ENCODE data around the gene JMJD4.

Gene JMJD4, protein sequence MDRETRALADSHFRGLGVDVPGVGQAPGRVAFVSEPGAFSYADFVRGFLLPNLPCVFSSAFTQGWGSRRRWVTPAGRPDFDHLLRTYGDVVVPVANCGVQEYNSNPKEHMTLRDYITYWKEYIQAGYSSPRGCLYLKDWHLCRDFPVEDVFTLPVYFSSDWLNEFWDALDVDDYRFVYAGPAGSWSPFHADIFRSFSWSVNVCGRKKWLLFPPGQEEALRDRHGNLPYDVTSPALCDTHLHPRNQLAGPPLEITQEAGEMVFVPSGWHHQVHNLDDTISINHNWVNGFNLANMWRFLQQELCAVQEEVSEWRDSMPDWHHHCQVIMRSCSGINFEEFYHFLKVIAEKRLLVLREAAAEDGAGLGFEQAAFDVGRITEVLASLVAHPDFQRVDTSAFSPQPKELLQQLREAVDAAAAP

DNA sequence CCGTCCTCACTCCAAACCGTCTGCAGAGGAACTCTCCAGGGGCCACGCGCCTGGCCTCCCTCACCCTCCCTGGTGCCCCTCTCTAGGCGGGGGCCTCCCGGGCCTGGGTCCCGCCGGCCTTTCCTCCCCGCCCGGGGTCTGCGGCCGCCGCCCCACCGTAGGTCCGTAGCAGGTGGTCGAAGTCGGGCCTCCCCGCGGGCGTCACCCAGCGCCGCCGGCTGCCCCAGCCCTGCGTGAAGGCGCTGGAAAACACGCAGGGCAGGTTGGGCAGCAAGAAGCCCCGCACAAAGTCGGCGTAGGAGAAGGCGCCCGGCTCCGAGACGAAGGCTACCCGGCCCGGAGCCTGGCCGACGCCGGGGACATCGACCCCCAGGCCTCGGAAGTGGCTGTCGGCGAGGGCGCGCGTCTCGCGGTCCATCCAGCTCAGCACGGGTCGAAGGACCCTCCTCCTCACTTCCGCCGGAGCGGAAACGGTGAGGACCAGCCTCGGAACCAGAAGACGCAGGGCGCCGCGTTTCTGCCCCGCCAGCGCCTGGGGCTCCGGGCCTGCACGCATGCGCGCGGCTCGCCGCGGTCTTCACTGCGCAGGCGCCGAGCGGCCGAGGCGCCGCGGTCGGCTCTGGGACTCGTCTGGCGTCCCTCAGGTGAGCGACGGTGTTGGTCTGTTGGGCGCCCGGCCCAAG is at the start of gene JMJD4, which contains the start of gene SNAP47:
Gene JMJD4 (minus strand): TSS at position 447 of the 683 bp plus-strand sequence. CDS start 29 bp downstream, at position 418.
Gene SNAP47 (plus strand): TSS at position 580 of the 683 bp plus-strand sequence. CDS start 12,302 bp downstream, outside the sequence.
- DNase-seq (ENCODE audit: low read depth): peak; percentile 55

GRCh38 chr1:227782226-227782625 is 47.1 kb upstream of the JMJD4 start:
- DNase-seq (ENCODE audit: low read depth): no peak

GRCh38 chr1:227781314-227781930 is 46.3 kb upstream of the JMJD4 start:
- no peak for DNase-seq (ENCODE audit: low read depth)

DNA sequence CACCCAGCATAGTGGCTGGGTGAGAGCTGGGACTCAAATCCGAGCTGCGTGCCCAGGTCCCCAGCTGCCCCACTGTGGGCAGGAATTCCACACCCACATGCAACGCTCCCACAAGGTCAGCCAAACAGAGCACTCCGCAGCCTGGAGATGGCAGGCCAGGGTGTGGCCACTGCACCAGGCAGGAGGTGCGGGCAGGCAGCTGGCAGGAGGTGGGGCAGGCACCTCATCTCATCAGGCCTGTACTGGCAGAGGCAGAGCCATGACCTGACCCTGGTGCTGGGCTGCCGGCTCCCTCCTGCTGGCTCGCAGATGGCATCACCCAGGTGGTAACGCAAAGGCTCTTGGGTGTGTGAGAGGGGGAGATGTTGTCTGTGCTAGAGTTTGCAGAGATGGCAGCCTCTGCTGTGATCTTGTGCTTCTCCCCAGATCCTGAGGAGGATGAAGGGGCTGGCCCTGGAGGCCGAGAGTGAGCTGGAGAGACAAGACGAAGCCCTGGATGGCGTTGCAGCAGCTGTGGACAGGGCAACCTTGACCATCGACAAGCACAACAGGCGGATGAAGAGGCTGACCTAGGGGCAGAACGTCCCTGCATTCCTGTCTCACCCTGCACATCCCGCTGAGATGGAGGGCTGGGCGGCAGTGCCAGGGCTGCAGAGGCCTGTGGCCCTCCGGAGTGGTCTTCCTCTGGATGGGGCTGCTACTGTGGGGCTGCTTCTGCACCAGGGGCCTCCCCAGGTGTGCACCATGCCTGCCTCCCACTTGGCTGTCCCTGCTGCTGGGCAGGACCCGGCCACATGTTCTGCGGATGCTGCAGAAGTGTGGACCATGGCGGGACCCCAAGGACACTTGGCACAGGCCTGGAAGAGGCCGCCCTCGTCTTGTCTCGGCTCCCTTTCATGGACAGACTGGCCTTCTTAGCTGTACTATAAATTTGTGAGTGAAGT is 45.3 kb upstream of the JMJD4 start:
- no peak for DNase-seq (ENCODE audit: low read depth)

- DNase-seq (ENCODE audit: low read depth): no peak
These were observed 44.6 kb upstream of the JMJD4 start for GRCh38 chr1:227779685-227780084.

- no peak for DNase-seq (ENCODE audit: low read depth)
These were observed 43.9 kb upstream of the JMJD4 start for GRCh38 chr1:227779021-227779441.

DNA sequence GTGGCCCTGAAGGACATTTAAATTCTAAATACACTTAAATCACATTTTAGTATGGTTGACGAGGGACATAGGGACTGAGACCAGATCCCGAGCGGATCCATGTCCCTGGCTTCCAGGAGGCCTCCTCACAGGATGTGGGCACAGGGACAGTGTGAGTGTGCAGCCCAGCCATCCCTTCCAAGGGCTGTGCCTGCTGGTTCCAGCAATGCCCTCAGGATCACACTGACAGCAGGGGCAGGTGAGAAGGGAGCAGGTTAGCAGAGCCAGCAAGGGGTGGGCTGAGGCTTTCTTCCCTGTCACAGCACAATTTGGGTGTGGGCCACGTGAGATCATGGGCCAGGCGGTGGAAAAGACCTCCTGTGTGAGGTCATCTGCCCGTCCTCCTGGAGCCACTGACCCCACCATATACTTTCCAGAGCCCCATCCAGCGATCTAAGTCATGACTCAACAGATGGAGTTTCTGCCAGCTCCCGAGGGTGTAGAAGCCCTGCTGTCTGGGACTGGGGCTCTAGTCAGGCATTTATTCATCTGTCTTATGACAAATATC is 43.4 kb upstream of the JMJD4 start:
- no peak for DNase-seq (ENCODE audit: low read depth)

DNA sequence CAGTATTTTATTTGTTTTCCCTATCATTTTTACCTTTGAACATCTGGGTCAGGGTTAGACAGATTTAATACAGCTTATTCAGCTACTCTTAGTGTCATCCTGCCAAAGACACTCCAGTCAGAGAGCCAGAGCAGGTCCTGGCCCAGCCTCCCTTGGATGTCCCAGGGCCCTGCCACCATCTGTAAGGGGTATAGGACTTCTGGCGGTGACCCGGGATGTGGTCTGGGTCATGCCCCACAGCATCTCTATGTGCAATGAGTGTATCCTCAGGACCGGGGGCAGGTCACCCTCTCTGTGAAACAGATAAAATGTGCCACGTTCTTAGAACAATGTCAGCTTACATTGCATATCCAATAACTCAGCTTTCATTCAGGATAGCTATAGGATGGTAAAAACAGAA is 42.5 kb upstream of the JMJD4 start:
- no peak for DNase-seq (ENCODE audit: low read depth)

DNA sequence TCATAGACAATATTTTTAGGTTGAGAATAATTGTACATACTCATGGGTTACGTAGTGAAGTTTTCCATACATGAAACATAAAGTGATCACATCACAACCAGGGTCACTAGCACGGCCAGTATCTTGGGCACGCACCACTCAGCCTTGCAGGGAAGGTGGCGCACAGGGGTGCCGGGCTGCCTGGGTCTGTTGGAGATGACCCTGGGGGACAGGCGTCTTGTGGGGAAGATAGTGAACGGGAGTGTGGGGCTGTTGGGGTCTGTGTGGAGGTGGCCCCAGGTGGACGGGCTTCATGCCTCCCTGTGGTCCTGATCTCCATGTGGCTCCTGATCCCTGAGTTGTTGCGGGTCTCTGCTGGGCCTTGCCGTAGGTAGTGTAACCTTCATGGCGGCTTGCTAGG is 42.1 kb upstream of the JMJD4 start:
- DNase-seq (ENCODE audit: low read depth): no peak

- no peak for DNase-seq (ENCODE audit: low read depth)
These were observed 41.2 kb upstream of the JMJD4 start for GRCh38 chr1:227776331-227776771.

DNA sequence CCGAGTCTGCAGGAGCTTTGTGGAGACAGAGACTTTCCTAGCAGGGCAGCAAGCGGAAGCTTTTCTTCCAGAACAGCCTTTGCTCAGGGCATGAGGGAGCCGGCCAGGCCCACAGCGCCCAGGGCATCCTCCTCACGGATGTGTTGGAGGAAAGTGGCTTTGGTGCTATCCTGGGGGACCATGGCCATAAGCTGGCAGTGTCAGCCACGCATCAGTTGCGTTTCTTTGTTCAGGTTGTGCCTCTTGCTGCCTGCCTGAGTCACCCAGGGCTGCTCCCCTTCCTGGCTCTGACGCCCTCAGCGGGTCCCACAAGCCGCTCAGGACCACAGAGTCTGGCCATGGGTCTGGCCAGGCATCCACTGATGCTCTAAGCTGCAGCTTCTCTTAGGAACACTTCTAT is 40.7 kb upstream of the JMJD4 start:
- DNase-seq (ENCODE audit: low read depth): no peak

DNA sequence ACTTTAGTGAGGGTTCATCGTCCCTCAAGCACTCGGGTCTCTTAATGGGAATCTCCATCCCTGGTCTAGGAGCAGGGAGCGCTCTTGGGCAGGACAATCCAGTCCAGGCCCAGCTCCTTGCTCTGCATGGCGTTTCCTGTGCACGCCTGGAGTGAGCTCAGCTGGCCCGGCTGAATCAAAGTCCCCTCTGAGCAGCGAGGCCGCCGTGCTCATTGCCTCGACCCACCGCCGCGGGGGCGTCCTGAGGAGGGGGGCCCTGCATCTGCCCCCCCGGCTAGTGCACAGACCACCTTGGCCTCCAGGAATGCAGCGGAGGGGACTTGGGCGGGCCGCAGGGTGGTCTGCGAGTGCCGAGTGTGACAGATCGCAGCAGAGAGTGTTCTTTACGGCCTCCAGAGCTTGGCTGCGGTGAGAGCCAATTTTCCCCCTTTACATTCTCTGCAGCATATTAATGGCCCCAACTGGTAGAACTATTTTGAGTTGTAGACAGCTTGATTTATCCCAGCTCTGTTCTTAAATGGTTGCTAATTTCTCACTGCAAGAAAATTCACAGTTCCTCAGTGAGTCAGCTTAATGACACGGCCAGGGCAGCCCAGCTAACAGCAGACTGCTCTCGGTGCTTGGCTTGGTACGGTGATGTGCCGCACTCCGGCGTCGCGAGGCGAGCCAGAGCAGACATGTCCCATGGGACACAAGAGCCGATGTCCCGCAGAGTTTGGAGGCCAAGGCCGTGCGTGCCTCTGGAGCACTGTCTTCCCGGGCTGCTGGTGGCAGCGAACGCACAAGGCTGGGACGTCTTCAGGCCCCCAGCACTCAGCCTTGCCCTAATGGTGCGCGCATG is 39.9 kb upstream of the JMJD4 start:
- no peak for DNase-seq (ENCODE audit: low read depth)

DNA sequence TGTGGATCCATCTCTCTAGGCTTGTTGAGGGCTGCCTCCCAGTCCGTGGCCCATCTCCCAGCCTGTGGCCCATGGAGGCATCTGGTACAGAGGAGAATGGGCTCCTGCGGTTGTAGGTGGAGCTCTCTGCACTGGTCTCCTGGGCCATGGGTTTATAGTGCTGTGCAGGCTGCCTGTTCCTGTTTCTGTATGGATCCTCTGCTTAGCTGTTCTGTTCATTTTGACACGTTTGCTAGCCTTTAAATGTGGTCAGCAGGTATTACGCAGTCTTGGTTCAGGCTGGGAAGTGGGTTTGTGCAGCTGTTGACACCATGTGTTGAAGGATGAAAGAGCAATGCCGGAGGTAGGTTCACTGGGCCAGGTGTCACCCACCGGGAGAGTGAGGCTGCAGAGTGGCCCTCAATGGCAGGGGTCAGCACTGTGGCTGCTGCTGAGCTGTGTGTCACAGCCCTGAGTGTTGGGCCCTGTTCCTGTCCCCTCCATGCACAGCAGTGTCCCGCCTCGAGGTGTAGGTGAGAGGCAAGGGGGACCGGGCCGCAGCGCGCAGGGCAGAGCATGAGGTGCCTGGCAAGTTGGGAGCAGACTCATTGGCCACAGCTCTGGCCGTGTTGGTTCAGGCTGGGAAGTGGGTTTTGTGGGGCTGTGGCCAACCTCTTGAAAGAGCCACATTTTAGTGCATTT is 39.1 kb upstream of the JMJD4 start:
- DNase-seq (ENCODE audit: low read depth): no peak

DNA sequence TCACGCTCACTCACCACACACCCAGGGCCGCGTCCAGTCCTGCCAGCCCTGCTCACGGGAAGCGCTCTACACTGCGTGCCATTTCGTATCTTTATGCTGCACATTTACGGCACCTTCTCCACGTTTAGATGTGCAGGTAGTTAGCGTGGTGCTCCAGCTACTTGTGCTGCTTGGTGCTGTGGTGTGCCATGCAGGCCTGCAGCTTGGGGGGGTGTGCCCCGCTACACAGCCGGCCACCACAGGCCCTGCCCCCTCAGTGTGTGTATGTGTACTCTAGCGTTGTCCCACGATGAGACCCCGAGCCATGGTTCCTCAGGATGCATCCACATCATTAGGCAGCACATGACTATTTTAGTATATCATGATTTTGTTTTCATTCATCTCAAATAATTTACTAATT is 38.5 kb upstream of the JMJD4 start:
- DNase-seq (ENCODE audit: low read depth): no peak

- no peak for DNase-seq (ENCODE audit: low read depth)
These were observed 36.7 kb upstream of the JMJD4 start for GRCh38 chr1:227771771-227772170.

GRCh38 chr1:227771326-227771725 is 36.2 kb upstream of the JMJD4 start:
- DNase-seq (ENCODE audit: low read depth): no peak

- DNase-seq (ENCODE audit: low read depth): no peak
These were observed 35.7 kb upstream of the JMJD4 start for GRCh38 chr1:227770812-227771211.

- no peak for DNase-seq (ENCODE audit: low read depth)
These were observed 34.9 kb upstream of the JMJD4 start for GRCh38 chr1:227769936-227770494.
